A549 (cell line): Measurements from ENCODE around the gene EMB. TPM values are rescaled to one million over a fixed set of nuclear protein-coding genes. Genes with fewer than 3 reads are reported as not detected.
"Not testable (repeated sequence)": the region's sequence is repeated elsewhere in the genome, so short reads cannot be mapped to it uniquely, and the experiment has no call there.

ENCODE experiments used
- ATAC-seq, 2 experiments: fragments of 200-7000 bp in 1 of 2; fragments of >200 bp in 1 of 2; cut with Nextera tagmentation in 1 of 2; cut with Tn5 transposase in 1 of 2; 3 replicates each; pipeline versions ENCODE4 v1.8.0 to v1.9.1; 2018 to 2020; ENCODE audit warnings: mild to moderate bottlenecking in 1 of 2, moderate library complexity in 1 of 2
- CTCF ChIA-PET: fragments of 300-600 bp; sonication (Branson Sonifier 250); formaldehyde crosslinking; extraction: SDS; loops from one replicate; lab custom pipeline; 2021; ENCODE audit warnings: antibody characterized with exemption, inconsistent platforms; lab: Yijun Ruan, JAX
- POLR2A ChIA-PET: fragments of 350-600 bp; formaldehyde crosslinking; extraction: SDS; loops from one replicate; lab custom pipeline; 2021; ENCODE audit warnings: antibody characterized with exemption, inconsistent platforms; lab: Yijun Ruan, JAX
- DNase-seq, 2 experiments: peaks; one replicate each; pipeline versions ENCODE4 v3.0.0 to v3.0.0-alpha.2; 2011 to 2016; ENCODE audit warnings: low read depth in 1 of 2, low spot score in 1 of 2
- FAIRE-seq: peaks from 2 replicates; lab custom pipeline; 2011; peaks lifted over from hg19 to GRCh38; lab: Jason Lieb, UNC
- H3K27ac ChIP-seq, 2 experiments: fragments of >200 bp; sonication (Bioruptor Twin); formaldehyde crosslinking; 3 replicates each; pipeline ENCODE4 v1.5.1; 2016 to 2017
- H3K4me1 ChIP-seq: fragments of >200 bp; sonication (Bioruptor Twin); formaldehyde crosslinking; 3 replicates; pipeline ENCODE4 v1.6.1; 2016
- H3K4me2 ChIP-seq: fragments of >200 bp; sonication (Bioruptor Twin); formaldehyde crosslinking; 3 replicates; pipeline ENCODE4 v1.6.1; 2016
- H3K4me3 ChIP-seq: fragments of >200 bp; sonication (Bioruptor Twin); formaldehyde crosslinking; 3 replicates; pipeline ENCODE4 v1.5.1; 2016
- H3K9me3 ChIP-seq: fragments of >200 bp; sonication (Bioruptor Twin); formaldehyde crosslinking; 3 replicates; pipeline ENCODE4 v1.6.1; 2016
- ATOH8 ChIP-seq: fragments of 250-450 bp; sonication (Bioruptor Pico); IDR thresholded peaks from 2 replicates; pipeline ENCODE4 v1.5.0; 2020; ENCODE audit warnings: low read depth, mild to moderate bottlenecking, moderate library complexity
- CHD2 ChIP-seq: fragments of 150-350 bp; IDR thresholded peaks from 2 replicates; pipeline ENCODE4 v1.6.1; 2014; ENCODE audit warnings: low read length; ENCODE audit not compliant: partially characterized antibody
- CHD4 ChIP-seq: fragments of 200-600 bp; sonication (generic); IDR thresholded peaks from 2 replicates; pipeline ENCODE4 v1.6.1; 2016; ENCODE audit warnings: antibody characterized with exemption, mild to moderate bottlenecking, borderline replicate concordance
- ESRRA ChIP-seq: fragments of 150-350 bp; IDR thresholded peaks from 2 replicates; pipeline ENCODE4 v1.6.1; 2014; ENCODE audit warnings: mild to moderate bottlenecking, low read length, borderline replicate concordance
- FOSB ChIP-seq: fragments of 250-450 bp; sonication (Bioruptor Pico); IDR thresholded peaks from 2 replicates; pipeline ENCODE4 v1.5.0; 2020; ENCODE audit warnings: mild to moderate bottlenecking, moderate library complexity
- GATA3 ChIP-seq: IDR thresholded peaks from 2 replicates; pipeline ENCODE4 v1.6.1; 2012; ENCODE audit warnings: borderline replicate concordance
- HDAC2 ChIP-seq: fragments of 200-600 bp; sonication (generic); IDR thresholded peaks from 2 replicates; pipeline ENCODE4 v1.6.1; 2016
- MAFK ChIP-seq: fragments of 450-650 bp; IDR thresholded peaks from 2 replicates; pipeline ENCODE4 v1.6.1; 2014; ENCODE audit not compliant: partially characterized antibody
- POLR2AphosphoS2 ChIP-seq: conservative IDR thresholded peaks from 2 replicates; pipeline ENCODE4 v1.6.1; 2012; ENCODE audit warnings: low read length, improper control_type of control experiment, inconsistent platforms
- RARB ChIP-seq: fragments of 250-450 bp; sonication (Bioruptor Pico); IDR thresholded peaks from 2 replicates; pipeline ENCODE4 v1.8.0; 2021; ENCODE audit warnings: mild to moderate bottlenecking, moderate library complexity
- RNF2 ChIP-seq: fragments of 200-600 bp; sonication (generic); IDR thresholded peaks from 2 replicates; pipeline ENCODE4 v1.6.1; 2016; ENCODE audit warnings: low read depth, mild to moderate bottlenecking, antibody characterized with exemption, moderate library complexity, borderline replicate concordance
- TFCP2L1 ChIP-seq: fragments of 250-450 bp; sonication (Bioruptor Pico); IDR thresholded peaks from 2 replicates; pipeline ENCODE4 v1.5.0; 2021; ENCODE audit warnings: mild to moderate bottlenecking
- ZC3H11A ChIP-seq: fragments of 450-650 bp; IDR thresholded peaks from 2 replicates; pipeline ENCODE4 v1.6.1; 2014; ENCODE audit warnings: antibody characterized with exemption, mild to moderate bottlenecking
- ZNF302 ChIP-seq: fragments of 250-450 bp; sonication (Bioruptor Pico); IDR thresholded peaks from 2 replicates; pipeline ENCODE4 v1.9.0; 2021; ENCODE audit warnings: inconsistent platforms, mild to moderate bottlenecking, moderate library complexity
- ZSCAN20 ChIP-seq: fragments of 250-450 bp; sonication (Bioruptor Pico); IDR thresholded peaks from 2 replicates; pipeline ENCODE4 v1.8.0; 2022; ENCODE audit warnings: mild to moderate bottlenecking, moderate library complexity
- WGBS: methylation state at CpG from one replicate; pipeline ENCODE4 v1.1.6; 2017; ENCODE audit errors: missing lambda C conversion rate; 5-methylcytosine and 5-hydroxymethylcytosine counted together
- polyA plus RNA-seq, 4 experiments: library from polyadenylated mRNA; depleted of rRNA in 3 of 4; stranded (reverse); fragments of >200 nt; fragmentation: RNase III in 1 of 4; extraction: RNeasy Plus Mini Kit Qiagen cat#74134 plus additional on column Dnase treatment in 1 of 4; gene quantifications; 2 replicates in 3 of 4; 3 replicates in 1 of 4; pipeline ENCODE4 v1.2.3, GENCODE V29; 2011 to 2017
- TF ChIP-seq, protein P1 (sequence below): fragments of 150-350 bp; IDR thresholded peaks from 2 replicates; pipeline ENCODE4 v1.6.1; 2014; ENCODE audit warnings: low read depth, mild to moderate bottlenecking, low read length

EMB gene
- polyA plus RNA-seq, 2 of the 4 experiments (the other 2 are of a cell fraction), result 5.2 to 11.9 TPM

GRCh38 chr5:50420343-50420935 lies 20.6 kb downstream of the EMB start (continued):
- TF ChIP-seq ZNF302 (no peak), TFCP2L1 (no peak), ZC3H11A (no peak), HDAC2 (no peak), ESRRA (no peak), MAFK (no peak), FOSB (no peak), CHD2 (no peak), POLR2AphosphoS2 (no peak)

- H3K4me1 ChIP-seq, POLR2A ChIA-PET, H3K4me2 ChIP-seq, CTCF ChIA-PET, FAIRE-seq, H3K4me3 ChIP-seq, DNase-seq, ATAC-seq, H3K9me3 ChIP-seq, H3K27ac ChIP-seq: not testable (repeated sequence)
- WGBS, result 32% methylated on average over 6 of the region's 6 CpGs
Measured at GRCh38 chr5:50419656-50420055, 21.4 kb downstream of the EMB start.

GRCh38 chr5:50416637-50417036 lies 24.5 kb downstream of the EMB start:
- not testable (repeated sequence) for ATAC-seq

DNA sequence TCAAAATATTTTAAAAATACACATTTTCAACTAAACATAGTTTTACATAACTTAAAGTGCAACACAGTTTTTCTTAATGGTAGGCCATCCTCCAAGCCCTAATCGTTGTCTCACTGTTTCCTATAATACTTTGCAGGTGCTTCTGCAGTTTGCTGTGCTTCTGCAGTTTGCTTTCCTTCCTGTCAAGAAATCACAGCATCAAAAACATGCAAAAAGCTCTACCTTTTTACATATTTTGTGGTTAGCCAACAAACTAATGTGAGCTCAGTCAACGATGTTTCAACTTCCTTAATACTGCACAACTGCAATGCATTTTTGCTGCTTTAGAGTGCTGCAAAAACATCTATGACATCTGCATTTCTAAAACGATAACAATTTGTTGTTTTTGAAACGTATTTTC lies 25.2 kb downstream of the EMB start:
- TF ChIP-seq RNF2, result no peak
- TF ChIP-seq ZNF302, result no peak
- TF ChIP-seq MAFK, result no peak
- TF ChIP-seq CHD2, result no peak
- TF ChIP-seq ZSCAN20 (CRISPR knock-in tag), result no peak
- TF ChIP-seq ATOH8, result no peak
- TF ChIP-seq, protein P1, sequence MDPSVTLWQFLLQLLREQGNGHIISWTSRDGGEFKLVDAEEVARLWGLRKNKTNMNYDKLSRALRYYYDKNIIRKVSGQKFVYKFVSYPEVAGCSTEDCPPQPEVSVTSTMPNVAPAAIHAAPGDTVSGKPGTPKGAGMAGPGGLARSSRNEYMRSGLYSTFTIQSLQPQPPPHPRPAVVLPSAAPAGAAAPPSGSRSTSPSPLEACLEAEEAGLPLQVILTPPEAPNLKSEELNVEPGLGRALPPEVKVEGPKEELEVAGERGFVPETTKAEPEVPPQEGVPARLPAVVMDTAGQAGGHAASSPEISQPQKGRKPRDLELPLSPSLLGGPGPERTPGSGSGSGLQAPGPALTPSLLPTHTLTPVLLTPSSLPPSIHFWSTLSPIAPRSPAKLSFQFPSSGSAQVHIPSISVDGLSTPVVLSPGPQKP, result no peak
- no peak for TF ChIP-seq CHD4
- TF ChIP-seq RARB (CRISPR knock-in tag), result no peak
- TF ChIP-seq GATA3, result no peak
- TF ChIP-seq, all 56 proteins: peak for 0
- POLR2A ChIA-PET, result no interaction called here
- no peak for ATAC-seq

More at GRCh38 chr5:50416637-50417036, 24.5 kb downstream of the EMB start:
- CTCF ChIA-PET, DNase-seq, H3K9me3 ChIP-seq, H3K4me3 ChIP-seq, H3K4me2 ChIP-seq, FAIRE-seq, H3K27ac ChIP-seq, H3K4me1 ChIP-seq, POLR2A ChIA-PET: not testable (repeated sequence)
- 58% methylated on average over 3 of the region's 3 CpGs for WGBS

GRCh38 chr5:50410932-50411331 lies 30.2 kb downstream of the EMB start:
- CTCF ChIA-PET, H3K4me1 ChIP-seq, POLR2A ChIA-PET, H3K4me3 ChIP-seq, ATAC-seq, FAIRE-seq, H3K9me3 ChIP-seq, DNase-seq, H3K4me2 ChIP-seq, H3K27ac ChIP-seq: not testable (repeated sequence)
- TF ChIP-seq MAFK, result peak; percentile 89

More for the DNA sequence above, 25.2 kb downstream of the EMB start:
- Histone ChIP-seq H3K9me3 (no peaks in the 10 kb centered on the region), H3K4me2 (no peak overlapping the region), H3K4me3 (no peak overlapping the region), H3K4me1 (no peaks in the 10 kb centered on the region), H3K27ac (no peak overlapping the region)
- WGBS, result 17% methylated on average over 4 of the region's 4 CpGs
- DNase-seq (no peak), FAIRE-seq (no peak)
- CTCF ChIA-PET, result no interaction called here
